Measurements from ENCODE around the gene TTLL13.

DNA sequence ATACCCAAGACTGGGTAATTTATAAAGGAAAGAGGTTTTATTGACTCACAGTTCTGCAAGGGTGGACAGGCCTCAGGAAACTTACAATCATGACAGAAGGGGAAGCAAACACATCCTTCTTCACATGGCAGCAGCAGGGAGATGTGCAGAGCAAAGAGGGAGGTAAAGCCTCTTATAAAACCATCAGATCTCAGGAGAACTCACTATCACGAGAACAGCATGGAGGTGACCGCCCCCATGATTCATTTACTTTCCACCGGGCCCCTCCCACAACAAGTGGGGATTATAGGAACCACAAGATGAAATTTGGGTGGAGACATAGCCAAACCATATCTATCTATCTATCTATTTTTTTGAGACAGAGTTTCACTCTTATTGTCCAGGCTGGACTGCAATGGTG lies 10.0 kb upstream of the TTLL13 start:
- no peak for TF ChIP-seq CTCF (IDR thresholded peaks at IDR 0.05; ENCODE audit: poor library complexity)
- no peak for TF ChIP-seq EZH2phosphoT487 (IDR thresholded peaks at IDR 0.05; ENCODE audit: low read depth, severe bottlenecking, unreplicated experiment)

Measured in hepatocyte (in vitro differentiated cells).